HUDEP-2 (cell line): ENCODE measurements around the gene ATG16L2.

Source experiments
- DNase-seq, 76 experiments: peaks; one replicate each; lab custom pipeline; 2025; ENCODE audit not compliant: unreplicated experiment in 76 of 76; lab: John Stamatoyannopoulos, UW

Gene ATG16L2

DNA sequence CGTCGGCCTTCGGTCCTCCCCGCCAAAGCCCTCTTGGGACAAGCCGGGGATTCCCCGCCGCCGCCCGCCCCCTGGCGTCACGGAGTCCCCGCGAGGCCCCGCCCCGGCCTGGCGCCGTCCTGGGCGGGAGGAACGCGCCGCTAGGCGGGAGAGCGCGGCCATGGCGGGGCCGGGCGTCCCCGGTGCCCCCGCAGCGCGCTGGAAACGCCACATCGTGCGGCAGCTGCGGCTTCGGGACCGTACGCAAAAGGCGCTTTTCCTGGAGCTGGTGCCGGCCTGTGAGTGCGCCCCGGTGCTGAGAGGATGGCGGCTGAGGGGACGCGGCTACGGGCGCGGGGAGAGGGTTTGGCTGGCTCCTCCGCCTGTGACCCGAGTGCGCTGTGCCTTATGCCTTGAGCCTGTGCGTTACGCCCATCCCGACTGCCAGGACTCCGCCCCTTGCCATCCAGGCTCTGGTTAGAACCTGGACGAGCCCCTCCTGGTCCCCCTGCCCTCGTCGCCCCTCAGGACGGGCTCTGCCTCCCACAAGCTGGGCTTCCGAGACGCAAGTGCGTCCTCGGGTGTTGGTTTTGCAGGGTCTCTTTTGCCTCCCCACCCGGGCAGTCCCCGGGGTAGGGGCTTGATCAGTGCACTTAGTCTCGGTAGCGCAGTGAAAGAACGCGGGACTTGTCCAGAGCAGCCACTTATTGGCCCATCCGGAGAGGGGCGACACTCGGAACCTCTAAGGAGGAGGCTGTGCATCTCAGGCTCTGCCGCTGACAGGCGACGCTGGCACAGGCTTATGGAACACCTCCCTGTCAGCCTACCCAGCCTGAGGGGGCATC, at the start of gene ATG16L2:
ATG16L2 (plus strand) TSS at position 126 of the 824 bp plus-strand sequence; CDS start at position 161, 35 bp downstream.
- DNase-seq: peak in 71 of 76 experiments; percentile 33 to 92 (median 75)

GRCh38 chr11:72764503-72764902, 49.7 kb upstream of the ATG16L2 start:
- DNase-seq: no peak

DNA sequence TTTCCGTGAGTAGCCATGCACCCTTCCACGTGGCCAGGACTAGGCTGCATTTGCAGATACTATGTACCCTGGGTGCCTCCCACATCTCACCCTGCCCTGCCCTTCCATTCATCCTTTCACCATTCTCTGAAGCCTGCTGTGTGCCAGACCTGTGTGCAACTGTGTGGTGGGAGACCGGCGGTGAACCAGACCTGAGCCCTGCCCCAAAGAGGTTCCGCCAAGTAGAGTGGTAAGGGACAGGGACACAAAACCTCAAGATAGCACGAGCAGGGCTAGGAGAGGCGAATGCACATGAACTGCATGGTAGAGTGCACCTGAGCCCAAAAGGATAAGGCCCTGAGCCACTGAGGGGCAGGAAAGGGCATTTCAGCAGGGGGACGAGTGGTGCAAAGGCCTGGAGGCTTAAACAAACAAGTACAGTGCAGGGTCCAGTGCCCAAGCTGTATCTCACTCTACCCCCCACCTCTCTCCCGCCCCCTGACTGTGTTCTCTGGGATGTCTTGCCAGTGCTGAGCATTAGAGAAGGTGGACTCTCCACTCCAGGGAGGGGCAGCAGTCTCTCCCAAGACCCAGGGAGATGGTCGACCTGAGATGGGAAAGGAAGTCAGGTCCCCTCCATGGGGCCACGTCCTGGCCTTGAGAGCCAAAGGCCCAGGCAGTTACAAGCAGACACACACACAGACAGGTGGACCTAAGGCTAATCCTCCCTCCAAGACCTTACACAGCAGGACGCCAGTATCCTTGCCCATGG, 47.9 kb upstream of the ATG16L2 start:
- no peak for DNase-seq

GRCh38 chr11:72767203-72768062, 46.8 kb upstream of the ATG16L2 start:
- DNase-seq: no peak

DNA sequence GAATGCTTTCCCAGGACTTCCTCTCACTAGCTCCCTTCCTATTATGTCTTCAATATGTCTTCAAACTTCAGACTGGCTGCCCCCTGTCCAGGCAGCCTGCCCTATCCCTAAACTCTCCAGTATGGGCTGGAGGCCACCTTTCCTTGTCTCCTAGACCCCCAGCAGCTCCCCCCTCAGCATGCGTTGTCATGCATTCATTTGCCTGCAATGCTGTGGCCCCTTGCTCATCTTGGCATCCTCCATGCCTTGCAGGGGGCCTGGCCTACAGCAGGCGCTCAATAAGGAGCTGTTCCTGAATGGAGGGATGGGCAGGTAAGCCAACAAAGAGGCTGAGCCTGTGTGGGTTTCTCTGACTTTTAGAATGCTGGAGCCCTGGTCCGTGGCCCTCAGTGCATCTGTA, 45.6 kb upstream of the ATG16L2 start:
- DNase-seq: no peak

DNA sequence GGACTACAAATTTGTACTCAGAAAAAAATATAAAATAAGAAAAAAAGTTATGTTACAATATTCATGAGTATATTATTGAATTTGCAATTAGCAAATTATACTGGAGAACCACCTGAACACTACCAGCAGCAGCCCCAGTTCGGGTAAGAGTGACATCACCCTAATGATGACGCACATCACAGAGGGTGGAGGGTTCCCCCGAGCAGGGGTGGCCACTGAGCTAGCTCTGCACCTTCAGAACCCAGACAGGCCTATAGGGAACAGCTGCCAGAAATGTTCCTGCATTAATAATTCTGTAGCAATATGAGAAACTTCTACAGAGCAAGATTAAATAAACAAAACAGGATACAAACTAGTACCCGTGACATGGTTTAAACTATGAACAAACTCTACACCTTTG, 44.5 kb upstream of the ATG16L2 start:
- no peak for DNase-seq

DNA sequence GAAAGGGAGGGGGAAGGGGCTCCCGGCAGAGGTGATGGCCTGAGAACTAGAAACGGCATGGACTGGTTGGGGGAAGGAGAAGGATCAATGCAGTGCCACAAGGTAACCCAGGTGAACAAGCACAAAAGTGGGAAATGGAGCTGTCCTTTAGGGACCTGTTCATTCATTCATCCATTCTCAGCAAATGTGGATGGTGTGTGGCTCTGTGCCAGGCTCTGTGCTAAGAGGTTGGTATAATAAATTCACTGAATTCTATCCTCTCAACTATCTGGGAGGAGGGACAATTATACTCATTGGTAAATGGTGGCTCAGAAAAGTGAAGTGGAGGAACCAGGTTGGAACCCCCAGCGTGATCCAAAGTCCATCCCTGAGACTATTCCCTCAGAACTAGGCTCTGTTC, 43.4 kb upstream of the ATG16L2 start:
- no peak for DNase-seq

DNA sequence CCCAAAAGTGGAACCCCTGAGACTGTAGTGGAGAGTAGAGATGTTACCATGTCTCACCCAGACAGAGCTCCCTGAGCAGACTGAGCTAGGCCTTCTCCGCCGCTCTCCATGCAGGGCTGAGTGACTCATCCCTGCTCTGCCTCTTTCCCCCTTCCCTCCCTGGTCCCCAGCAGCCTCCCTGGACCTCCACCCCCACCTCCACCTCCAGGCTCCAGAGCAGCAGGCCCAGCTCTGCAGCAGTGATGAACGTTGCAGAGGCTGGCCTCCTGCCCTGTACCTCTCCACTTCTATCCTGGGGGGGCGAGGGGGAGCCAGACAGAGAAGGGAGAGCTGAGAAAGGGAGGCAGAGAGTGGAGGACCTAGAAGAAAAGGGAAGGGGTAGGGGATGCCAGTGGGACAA, 42.7 kb upstream of the ATG16L2 start:
- DNase-seq: no peak

DNA sequence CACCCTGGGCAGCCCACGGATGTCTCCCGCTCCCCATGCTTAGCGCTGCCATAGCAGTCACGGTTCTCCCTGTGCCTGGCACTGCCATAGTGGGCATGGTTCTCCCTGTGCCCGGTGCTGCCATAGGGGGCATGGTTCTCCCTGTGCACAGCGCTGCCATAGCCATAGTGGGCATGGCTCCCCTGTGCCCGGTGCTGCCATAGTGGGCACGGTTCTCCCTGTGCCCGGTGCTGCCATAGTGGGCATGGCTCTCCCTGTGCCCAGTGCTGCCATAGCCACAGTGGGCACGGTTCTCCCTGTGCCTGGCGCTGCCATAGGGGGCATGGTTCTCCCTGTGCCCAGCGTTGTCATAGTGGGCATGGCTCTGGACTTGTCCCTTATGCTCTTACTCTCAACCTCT, 42.2 kb upstream of the ATG16L2 start:
- DNase-seq: no peak

DNA sequence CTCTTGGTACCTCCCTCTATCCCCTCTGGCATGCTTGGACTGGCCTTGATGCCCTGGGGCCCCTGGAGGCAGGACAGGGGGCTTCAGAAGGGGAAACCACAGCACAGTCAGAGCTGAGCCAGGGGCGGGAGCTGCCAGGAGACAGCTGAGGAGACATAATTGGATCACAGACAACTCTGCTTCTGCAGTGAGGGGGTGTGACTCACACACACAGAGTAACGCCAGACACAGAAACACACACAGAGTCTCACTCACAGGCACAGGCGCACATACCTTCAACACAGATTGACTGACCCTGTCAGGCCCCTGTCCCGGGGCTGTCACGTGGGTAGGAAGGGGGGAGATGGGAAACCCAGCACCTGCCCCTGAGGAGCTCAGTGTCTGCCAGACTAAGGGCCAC, 40.9 kb upstream of the ATG16L2 start:
- peak in 5 of 76 experiments; percentile 11 to 31 (median 15) for DNase-seq

- no peak for DNase-seq
Measured at GRCh38 chr11:72773696-72774095, 40.5 kb upstream of the ATG16L2 start.

- no peak for DNase-seq
Measured at GRCh38 chr11:72774499-72774898, 39.7 kb upstream of the ATG16L2 start.

GRCh38 chr11:72775288-72776110, 38.7 kb upstream of the ATG16L2 start:
- DNase-seq: no peak

DNA sequence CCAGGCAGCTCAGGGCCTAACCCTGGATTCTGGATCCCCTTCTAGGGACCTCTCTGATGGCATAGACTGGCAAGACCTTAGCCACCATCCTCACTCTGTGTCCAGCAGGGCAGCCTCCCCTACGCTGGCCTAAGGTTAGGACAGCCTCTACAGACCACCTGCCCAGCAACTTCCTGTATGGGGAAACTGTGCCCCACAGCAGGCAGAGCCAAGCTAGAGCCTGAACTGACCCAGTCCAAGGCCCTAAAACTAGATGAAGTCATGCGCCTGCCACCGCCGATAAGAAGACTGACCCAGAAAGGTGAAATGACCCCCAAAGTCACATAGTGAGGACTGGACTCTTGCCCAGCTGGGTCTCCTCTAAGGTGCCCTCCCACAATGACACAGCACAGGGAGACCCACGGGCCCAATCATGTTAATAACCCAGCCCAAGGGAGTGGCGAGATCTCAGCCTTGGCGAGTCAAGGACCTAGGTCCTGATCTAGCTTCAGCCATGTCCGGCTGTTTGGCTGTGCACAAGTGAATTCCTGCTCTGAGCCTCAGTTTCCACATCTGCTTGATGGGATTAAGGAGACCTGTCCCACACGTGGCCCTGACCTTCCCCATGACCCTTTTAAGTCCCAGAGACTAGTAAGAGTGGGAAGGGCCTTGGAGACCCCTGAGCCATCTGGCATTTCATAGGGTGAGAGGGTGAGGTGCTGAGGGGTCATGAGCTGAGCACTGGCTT, 37.9 kb upstream of the ATG16L2 start:
- peak in 9 of 76 experiments; percentile 20 to 64 (median 43) for DNase-seq

DNA sequence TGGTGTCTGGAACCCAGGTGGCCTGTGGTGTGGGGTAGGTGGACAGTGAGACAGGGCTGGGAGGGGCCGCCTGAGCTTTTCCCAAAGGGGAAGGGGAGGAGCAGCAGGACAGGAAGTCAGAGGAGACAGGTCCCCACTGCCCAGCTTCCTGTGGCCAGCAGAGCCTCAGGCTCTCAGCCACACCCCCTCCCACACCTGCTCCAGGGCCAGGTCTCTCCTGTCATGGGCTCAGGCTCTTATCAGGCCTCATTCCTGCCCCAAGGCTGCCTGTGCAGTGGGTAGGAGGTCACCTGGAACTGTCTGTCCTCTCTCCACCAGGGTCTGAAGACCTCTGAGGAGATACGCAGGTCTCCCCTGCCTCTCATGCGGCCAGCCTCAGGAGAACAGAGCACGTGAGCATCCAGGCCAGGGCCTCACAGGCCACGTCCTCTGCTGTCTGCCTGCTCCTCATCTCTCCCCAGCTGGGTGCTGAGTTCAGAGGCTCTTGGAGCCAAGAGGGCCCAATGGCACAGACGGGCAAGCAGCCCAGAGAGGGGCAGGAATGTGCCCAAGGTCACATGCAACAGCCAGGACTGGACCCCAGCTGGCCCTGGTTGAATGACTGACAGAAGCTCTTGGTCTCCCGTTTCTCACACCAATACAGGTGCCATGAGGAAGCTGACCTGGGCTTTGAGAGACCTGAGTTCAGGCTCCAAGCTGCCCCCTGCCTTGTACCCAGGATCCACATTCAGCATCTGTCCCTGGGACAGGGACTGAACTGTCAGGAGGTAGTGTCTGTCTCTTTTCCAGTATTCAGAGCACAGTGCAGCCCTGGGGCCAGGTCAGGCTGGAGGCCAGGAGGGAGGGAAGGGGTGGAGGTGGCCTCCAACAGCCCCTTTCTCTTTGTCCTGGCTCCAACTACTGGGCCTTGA, 37.1 kb upstream of the ATG16L2 start:
- no peak for DNase-seq

- no peak for DNase-seq
Measured at GRCh38 chr11:72777755-72778278, 36.4 kb upstream of the ATG16L2 start.

GRCh38 chr11:72778535-72779494, 35.4 kb upstream of the ATG16L2 start:
- DNase-seq: no peak
